Dermis blood vessel endothelial cell (primary cell): Measurements from ENCODE around the gene TMEM243. TPM values are rescaled to one million over a fixed set of nuclear protein-coding genes. Genes with fewer than 3 reads are reported as not detected.

Source experiments
- DNase-seq: peaks from one replicate; pipeline ENCODE4 v3.0.0; 2010
- total RNA-seq: library from RNA; depleted of rRNA; stranded (reverse); fragments of >200 nt; gene quantifications from 2 replicates; pipeline ENCODE4 v1.2.3, GENCODE V29; 2014

Gene TMEM243
- total RNA-seq, 1 donor from 2014 or later, result 31.1 TPM

GRCh38 chr7:87155788-87156187 is 63.7 kb downstream of the TMEM243 start:
- DNase-seq, result peak; percentile 46

- no peak for DNase-seq
These were observed 65.0 kb downstream of the TMEM243 start for GRCh38 chr7:87154569-87154968.

- no peak for DNase-seq
These were observed 65.4 kb downstream of the TMEM243 start for GRCh38 chr7:87154166-87154565.

- peak; percentile 48 for DNase-seq
These were observed 66.5 kb downstream of the TMEM243 start for GRCh38 chr7:87152897-87153641.

- DNase-seq, result peak; percentile 96
These were observed 67.2 kb downstream of the TMEM243 start, which contains the start of gene DMTF1 for GRCh38 chr7:87152112-87152896. DMTF1 (plus strand) TSS chr7:87152453; CDS start chr7:87164942, 12,489 bp downstream.

GRCh38 chr7:87151729-87152111 is 67.8 kb downstream of the TMEM243 start:
- no peak for DNase-seq

GRCh38 chr7:87151002-87151728 is 68.4 kb downstream of the TMEM243 start:
- no peak for DNase-seq

- DNase-seq, result peak; percentile 62
These were observed 71.1 kb downstream of the TMEM243 start for GRCh38 chr7:87148332-87148955.

- no peak for DNase-seq
These were observed 72.0 kb downstream of the TMEM243 start for GRCh38 chr7:87147500-87147899.

- no peak for DNase-seq
These were observed 72.7 kb downstream of the TMEM243 start for GRCh38 chr7:87146740-87147386.

Other genes starting within 250 kb of the TMEM243 start
- gene ELAPOR2, start 160.1 kb downstream of the TMEM243 start, total RNA-seq, result 108 and 168 TPM in 2 replicates
- gene DMTF1, start 67.3 kb downstream of the TMEM243 start, total RNA-seq, result 44.4 and 72.0 TPM in 2 replicates
- gene CROT, start 125.9 kb upstream of the TMEM243 start, total RNA-seq, result 4.2 and 4.3 TPM in 2 replicates